A673 (cell line): ENCODE results near the gene XAB2.

Source experiments
- EZH2 ChIP-seq: fragments of 200-600 bp; sonication (generic); IDR thresholded peaks from 2 replicates; pipeline ENCODE4 v1.6.1; 2017; ENCODE audit warnings: borderline replicate concordance, low read depth, mild to moderate bottlenecking, mixed read lengths, antibody characterized with exemption, low read length; ENCODE audit not compliant: poor library complexity, severe bottlenecking
- TF ChIP-seq, protein P1 (sequence below): fragments of 300-800, 200-600 bp; sonication (generic); conservative IDR thresholded peaks from 2 replicates; pipeline ENCODE4 v1.5.1; 2017; ENCODE audit warnings: low read depth, mild to moderate bottlenecking, antibody characterized with exemption, low read length, moderate library complexity, mixed read lengths

DNA sequence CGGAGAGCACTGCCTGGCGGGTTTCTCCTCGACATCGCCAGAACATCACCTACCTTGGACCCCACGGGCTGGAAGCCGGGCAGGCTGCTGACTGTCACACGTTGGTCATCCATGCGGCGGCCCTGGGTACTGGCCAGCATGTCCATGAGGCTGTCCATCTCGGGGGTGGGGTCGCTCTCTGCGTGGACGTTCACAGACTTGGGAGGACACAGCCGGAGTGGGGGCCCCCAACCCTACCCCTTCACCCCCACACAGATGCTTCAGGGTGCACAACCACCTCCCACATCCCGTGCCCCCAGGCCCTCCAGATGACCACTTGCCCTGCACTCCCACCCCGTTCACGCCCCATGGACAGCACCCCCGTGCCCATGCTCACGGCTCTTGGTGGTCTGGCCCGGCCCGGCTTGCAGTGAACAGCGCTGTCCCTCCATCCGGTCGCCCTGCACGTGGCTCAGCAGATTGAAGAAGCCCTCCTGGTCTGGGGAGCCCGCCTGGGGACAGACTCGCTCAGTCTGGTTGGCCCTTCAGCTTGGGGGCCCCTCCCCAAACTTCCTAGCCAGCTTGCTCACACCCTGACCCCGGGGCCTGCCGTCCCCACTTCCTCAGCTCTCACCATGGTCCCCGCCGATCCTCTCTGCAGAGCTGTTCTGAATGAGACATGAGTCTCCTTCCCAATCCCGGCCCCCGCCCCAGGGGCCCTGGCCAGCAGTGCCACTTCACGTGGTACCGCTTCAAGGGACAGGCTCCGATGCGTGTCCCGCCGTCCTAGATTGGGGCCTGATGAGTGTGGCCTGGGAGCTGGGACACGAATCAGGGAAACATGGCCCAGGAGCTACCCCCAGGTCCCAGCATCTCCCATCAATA lies 3.2 kb upstream of the XAB2 start:
- TF ChIP-seq, protein P1, sequence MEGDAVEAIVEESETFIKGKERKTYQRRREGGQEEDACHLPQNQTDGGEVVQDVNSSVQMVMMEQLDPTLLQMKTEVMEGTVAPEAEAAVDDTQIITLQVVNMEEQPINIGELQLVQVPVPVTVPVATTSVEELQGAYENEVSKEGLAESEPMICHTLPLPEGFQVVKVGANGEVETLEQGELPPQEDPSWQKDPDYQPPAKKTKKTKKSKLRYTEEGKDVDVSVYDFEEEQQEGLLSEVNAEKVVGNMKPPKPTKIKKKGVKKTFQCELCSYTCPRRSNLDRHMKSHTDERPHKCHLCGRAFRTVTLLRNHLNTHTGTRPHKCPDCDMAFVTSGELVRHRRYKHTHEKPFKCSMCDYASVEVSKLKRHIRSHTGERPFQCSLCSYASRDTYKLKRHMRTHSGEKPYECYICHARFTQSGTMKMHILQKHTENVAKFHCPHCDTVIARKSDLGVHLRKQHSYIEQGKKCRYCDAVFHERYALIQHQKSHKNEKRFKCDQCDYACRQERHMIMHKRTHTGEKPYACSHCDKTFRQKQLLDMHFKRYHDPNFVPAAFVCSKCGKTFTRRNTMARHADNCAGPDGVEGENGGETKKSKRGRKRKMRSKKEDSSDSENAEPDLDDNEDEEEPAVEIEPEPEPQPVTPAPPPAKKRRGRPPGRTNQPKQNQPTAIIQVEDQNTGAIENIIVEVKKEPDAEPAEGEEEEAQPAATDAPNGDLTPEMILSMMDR: no peak
- no peak for TF ChIP-seq EZH2
